ENCODE measurements around the gene PRDM16. TPM values are rescaled to one million over a fixed set of nuclear protein-coding genes. Genes with fewer than 3 reads are reported as not detected.

PRDM16 gene
- total and polyA plus RNA-seq, 7 donors, result 0.04 to 1.2 (median 0.31) TPM

DNA sequence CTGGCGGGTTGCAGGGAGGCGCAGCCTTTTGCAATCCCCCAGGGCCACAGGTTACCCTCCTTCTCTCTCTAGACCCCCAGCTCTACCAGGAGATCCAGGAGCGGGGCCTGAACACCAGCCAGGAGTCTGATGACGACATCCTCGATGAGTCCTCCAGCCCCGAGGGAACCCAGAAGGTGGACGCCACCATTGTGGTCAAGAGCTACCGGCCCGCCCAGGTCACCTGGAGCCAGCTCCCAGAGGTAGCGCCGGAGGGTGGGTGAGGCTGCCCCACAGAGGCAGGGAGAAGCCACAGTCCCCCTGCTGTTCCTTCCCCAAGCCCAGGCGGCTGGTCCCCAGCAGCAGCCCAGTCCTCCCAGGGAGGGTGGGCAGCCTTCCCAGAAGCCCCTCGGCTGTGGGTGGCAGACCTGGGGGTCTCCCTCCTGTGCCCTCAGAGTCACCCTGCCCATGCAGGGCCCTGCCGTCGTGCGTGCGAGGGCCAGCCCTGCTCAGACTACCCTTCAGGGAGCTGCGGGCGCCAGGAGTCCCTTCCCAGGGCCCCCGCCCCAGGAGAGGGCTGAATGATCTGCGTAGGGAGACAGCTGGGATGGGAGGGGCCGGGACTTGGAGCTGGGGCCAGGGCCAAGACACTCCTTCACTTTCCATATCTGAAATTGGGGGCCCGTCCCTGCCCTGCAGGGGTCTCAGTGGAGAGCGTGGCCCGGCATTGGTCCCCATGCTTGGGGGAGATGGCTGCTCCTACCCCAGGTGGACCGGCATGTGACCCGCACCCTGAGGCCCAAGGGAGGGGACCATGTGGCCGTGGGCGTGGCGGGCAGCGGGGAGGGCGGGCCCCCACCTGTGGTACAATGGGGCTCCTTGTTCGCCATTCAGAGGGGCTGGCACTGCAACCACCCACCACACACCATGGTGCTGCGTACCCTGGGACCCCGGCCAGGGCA lies 398.4 kb downstream of the PRDM16 start:
- Histone ChIP-seq H3K27ac (no peak overlapping the region), H3K36me3 (ENCODE audit: insufficient read depth in 1 of 2, low read depth in 1 of 2) (no peaks in the 10 kb centered on the region), H3K4me1 (peaks cover 10% of the 10 kb centered on the region), H3K9me3 (no peaks in the 10 kb centered on the region), H3K4me3 (no peak overlapping the region), H3K27me3 (ENCODE audit: insufficient read depth in 3 of 3, low read length in 2 of 3) (no peaks in the 10 kb centered on the region)
- no peak for ATAC-seq
- intact Hi-C loops (cut with DNase I), result no loop called here
- TF ChIP-seq, protein P1, sequence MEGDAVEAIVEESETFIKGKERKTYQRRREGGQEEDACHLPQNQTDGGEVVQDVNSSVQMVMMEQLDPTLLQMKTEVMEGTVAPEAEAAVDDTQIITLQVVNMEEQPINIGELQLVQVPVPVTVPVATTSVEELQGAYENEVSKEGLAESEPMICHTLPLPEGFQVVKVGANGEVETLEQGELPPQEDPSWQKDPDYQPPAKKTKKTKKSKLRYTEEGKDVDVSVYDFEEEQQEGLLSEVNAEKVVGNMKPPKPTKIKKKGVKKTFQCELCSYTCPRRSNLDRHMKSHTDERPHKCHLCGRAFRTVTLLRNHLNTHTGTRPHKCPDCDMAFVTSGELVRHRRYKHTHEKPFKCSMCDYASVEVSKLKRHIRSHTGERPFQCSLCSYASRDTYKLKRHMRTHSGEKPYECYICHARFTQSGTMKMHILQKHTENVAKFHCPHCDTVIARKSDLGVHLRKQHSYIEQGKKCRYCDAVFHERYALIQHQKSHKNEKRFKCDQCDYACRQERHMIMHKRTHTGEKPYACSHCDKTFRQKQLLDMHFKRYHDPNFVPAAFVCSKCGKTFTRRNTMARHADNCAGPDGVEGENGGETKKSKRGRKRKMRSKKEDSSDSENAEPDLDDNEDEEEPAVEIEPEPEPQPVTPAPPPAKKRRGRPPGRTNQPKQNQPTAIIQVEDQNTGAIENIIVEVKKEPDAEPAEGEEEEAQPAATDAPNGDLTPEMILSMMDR (IDR thresholded peaks at IDR 0.05), result no peak
- DNase-seq, result peak in 1 of 2 donors; percentile 46
- 59 to 73% (median 67%) methylated on average over 33 to 35 of the region's 35 CpGs for WGBS, 3 donors

DNA sequence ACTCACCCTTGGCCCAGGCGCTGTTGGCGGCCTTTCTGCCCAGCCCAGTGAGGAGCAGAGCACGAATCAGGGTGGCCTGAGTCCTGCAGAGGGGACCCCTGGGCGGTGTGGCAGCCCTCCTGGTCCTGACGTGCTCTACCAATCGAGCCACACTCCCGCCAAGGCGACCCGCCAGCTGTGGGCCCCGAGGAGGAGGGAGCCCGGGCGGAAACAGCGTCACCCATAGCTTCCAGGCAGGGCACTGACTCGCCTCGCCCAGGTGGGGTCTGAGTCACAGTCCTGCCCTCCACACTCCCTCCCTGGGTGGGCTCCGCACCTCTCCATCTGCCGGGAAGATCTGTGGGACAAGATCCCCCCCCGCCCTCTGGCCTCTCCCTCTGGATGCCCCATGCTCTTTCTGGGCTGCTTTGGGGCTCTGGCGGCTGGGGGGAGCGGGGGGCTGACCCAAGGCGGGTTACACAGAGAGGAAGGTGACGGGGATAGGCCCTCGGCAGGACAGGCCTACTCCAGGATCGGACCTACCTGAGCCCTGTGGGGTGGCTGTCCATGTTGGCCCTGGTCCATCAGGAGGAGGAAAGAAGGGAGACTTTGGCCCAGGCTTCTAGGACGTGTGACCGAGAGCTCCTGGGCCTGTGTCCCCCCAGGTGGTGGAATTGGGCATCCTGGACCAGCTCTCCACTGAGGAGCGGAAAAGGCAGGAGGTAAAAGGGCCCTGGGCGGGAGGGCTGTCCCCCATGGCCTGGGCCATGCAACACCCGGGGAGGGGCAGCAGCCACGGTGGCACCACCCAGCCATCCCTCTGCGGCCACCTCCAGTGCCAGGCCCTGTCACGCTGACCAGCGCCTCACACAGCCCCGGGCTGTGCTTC lies 399.5 kb downstream of the PRDM16 start:
- DNase-seq, result peak; percentile 11 to 54
- Histone ChIP-seq H3K36me3 (ENCODE audit: insufficient read depth in 1 of 2, low read depth in 1 of 2) (no peaks in the 10 kb centered on the region), H3K4me1 (peaks cover 10% of the 10 kb centered on the region), H3K27me3 (ENCODE audit: insufficient read depth in 3 of 3, low read length in 2 of 3) (no peaks in the 10 kb centered on the region), H3K27ac (no peak overlapping the region), H3K4me3 (no peak overlapping the region), H3K9me3 (no peaks in the 10 kb centered on the region)
- intact Hi-C loops (cut with DNase I), result no loop called here
- no peak for ATAC-seq
- TF ChIP-seq, protein P1 (IDR thresholded peaks at IDR 0.05), result no peak
- 83 to 86% (median 84%) methylated on average over 31 to 34 of the region's 34 CpGs for WGBS, 3 donors

DNA sequence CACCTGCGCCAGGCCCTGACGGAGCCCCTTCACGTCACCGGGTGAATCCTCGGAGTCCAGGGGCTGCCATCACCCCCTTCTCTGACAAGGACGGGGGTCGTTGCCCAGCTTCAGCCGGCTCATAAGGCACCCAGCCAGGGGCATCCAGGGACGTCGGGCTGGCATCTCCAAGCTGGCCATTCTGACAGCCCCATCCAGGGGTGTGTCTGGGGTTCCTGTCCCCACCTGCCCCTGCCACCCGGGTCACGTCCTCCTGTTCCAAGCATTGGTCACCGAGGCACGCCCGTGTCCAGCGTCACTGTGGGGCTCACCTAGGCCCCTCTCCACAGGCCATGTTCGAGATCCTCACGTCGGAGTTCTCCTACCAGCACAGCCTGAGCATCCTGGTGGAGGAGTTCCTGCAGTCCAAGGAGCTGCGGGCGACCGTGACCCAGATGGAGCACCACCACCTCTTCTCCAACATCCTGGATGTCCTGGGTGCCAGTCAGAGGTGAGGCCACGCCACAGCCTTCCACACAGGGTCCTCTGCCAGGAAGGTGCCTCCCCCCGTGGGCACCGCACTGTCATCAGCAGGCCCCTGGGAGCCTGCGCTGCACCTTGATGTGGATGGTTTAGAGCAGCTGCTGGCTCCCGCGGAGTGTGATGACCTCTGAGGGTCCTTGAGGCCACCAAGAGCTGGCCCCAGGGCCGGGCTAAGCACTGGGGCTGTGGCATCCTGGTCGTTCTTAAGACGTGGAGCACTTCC lies 400.3 kb downstream of the PRDM16 start:
- TF ChIP-seq, protein P1 (IDR thresholded peaks at IDR 0.05), result no peak
- no peaks in the 10 kb centered on the region for H3K9me3 ChIP-seq
- no peaks in the 10 kb centered on the region for H3K36me3 ChIP-seq (ENCODE audit: insufficient read depth in 1 of 2, low read depth in 1 of 2)
- no peak overlapping the region for H3K4me3 ChIP-seq
- no peak overlapping the region for H3K27ac ChIP-seq
- no peaks in the 10 kb centered on the region for H3K27me3 ChIP-seq (ENCODE audit: insufficient read depth in 3 of 3, low read length in 2 of 3)
- intact Hi-C loops (cut with DNase I), result no loop called here
- peaks cover 10% of the 10 kb centered on the region for H3K4me1 ChIP-seq
- DNase-seq (peak in 1 of 2 donors; percentile 9), ATAC-seq (no peak)
- 84 to 92% (median 89%) methylated on average over 29 to 31 of the region's 31 CpGs for WGBS, 3 donors

DNA sequence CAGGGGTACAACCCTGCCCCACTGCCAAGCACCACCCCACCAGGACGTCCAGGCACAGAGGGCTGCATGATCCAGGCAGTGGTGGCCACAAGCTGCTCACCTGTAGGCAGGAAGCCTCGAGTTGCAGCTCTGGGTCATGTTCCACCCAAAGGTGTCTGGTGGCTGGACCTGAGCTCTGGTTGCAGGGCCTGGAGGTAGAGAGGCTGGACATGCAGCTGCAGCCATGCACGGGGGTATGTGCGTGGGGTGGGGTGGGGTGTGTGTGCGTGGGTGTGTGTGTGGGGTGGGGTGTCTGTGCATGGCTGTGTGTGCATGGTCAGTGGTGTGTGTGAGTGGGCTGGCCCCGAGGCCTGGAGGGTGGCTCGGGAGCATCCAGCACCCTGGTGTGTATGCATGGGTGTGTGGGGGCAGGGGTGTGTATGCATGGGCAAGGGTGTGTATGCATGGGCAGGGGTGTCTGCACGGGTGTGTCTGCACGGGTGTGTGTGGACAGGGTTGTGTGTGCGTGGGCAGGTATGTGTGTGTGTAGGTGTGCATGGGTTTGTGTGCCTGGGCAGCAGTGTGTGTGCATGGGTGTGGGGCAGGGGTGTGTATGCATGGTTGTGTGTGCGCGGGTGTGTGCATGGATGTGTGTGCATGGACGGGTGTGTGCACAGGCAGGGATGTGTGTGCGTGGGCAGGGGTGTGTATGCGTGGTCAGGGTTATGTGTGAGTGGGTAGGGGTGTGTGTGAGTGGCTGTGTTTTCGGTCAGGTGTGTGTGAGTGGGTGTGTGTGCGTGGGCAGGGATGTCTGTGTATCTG lies 401.0 kb downstream of the PRDM16 start:
- DNase-seq, result peak in 1 of 2 donors; percentile 12
- H3K27ac ChIP-seq, result no peak overlapping the region
- no peak for ATAC-seq
- peaks cover 10% of the 10 kb centered on the region for H3K4me1 ChIP-seq
- no peaks in the 10 kb centered on the region for H3K36me3 ChIP-seq (ENCODE audit: insufficient read depth in 1 of 2, low read depth in 1 of 2)
- no peaks in the 10 kb centered on the region for H3K9me3 ChIP-seq
- TF ChIP-seq, protein P1 (IDR thresholded peaks at IDR 0.05), result no peak
- no peaks in the 10 kb centered on the region for H3K27me3 ChIP-seq (ENCODE audit: insufficient read depth in 3 of 3, low read length in 2 of 3)
- intact Hi-C loops (cut with DNase I), result no loop called here
- WGBS, 3 donors, result 89 to 93% (median 92%) methylated on average over 17 of the region's 17 CpGs
- no peak overlapping the region for H3K4me3 ChIP-seq
